DND-41 (cell line): ENCODE measurements around the gene SLC24A4.
A peak's percentile ranks its signal among the peaks of the same experiment; 100 is the strongest.

Experiments used
- ATAC-seq: fragments of 200-7000 bp; cut with Tn5 transposase; 3 replicates; pipeline ENCODE4 v1.9.1; 2021; ENCODE audit warnings: low read depth; ENCODE audit not compliant: insufficient read depth
- DNase-seq: peaks from one replicate; pipeline ENCODE4 v3.0.0-alpha.2; 2020
- H2AFZ ChIP-seq: 2 replicates; pipeline ENCODE4 v1.6.0; 2012; ENCODE audit warnings: low read depth, low read length
- H3K27ac ChIP-seq: 2 replicates; pipeline ENCODE4 v1.5.1; 2012; ENCODE audit warnings: low read length, inconsistent platforms
- H3K27me3 ChIP-seq: fragments of 200-600 bp; sonication (generic); 2 replicates; pipeline ENCODE4 v1.6.0; 2012; ENCODE audit warnings: low read length, mild to moderate bottlenecking, inconsistent platforms; ENCODE audit not compliant: insufficient read depth, poor library complexity
- H3K36me3 ChIP-seq: 2 replicates; pipeline ENCODE4 v1.5.1; 2012; ENCODE audit warnings: low read length, inconsistent platforms; ENCODE audit not compliant: insufficient read depth
- H3K4me1 ChIP-seq: 2 replicates; pipeline ENCODE4 v1.5.1; 2012; ENCODE audit warnings: mild to moderate bottlenecking, low read length; ENCODE audit not compliant: insufficient read depth
- H3K4me2 ChIP-seq: 2 replicates; pipeline ENCODE4 v1.6.0; 2012; ENCODE audit warnings: mild to moderate bottlenecking, moderate library complexity, low read length, inconsistent platforms; ENCODE audit not compliant: insufficient read depth
- H3K4me3 ChIP-seq, 2 experiments: fragments of 200-600 bp in 1 of 2; shearing (Covaris generic) in 1 of 2; 2 replicates each; pipeline ENCODE4 v1.5.1; 2012 to 2016; ENCODE audit warnings: inconsistent platforms in 2 of 2, low read length in 2 of 2, mild to moderate bottlenecking in 2 of 2, low read depth in 1 of 2, moderate library complexity in 1 of 2
- H3K79me2 ChIP-seq: 2 replicates; pipeline ENCODE4 v1.6.0; 2012; ENCODE audit warnings: low read length, inconsistent platforms; ENCODE audit not compliant: insufficient read depth
- H3K9ac ChIP-seq: 2 replicates; pipeline ENCODE4 v1.6.0; 2012; ENCODE audit warnings: low read depth, mild to moderate bottlenecking, inconsistent platforms, low read length, moderate library complexity
- H3K9me3 ChIP-seq: 2 replicates; pipeline ENCODE4 v1.5.1; 2012; ENCODE audit warnings: low read length, moderate library complexity, mild to moderate bottlenecking, inconsistent platforms; ENCODE audit not compliant: insufficient read depth, severe bottlenecking
- H4K20me1 ChIP-seq: 2 replicates; pipeline ENCODE4 v1.6.0; 2012; ENCODE audit warnings: low read length; ENCODE audit not compliant: insufficient read depth
- CTCF ChIP-seq: IDR thresholded peaks from 2 replicates; pipeline ENCODE4 v1.5.1; 2012; ENCODE audit warnings: borderline replicate concordance, low read length, moderate library complexity, mild to moderate bottlenecking; ENCODE audit not compliant: poor library complexity, severe bottlenecking; ENCODE audit errors: extremely low read depth
- EZH2 ChIP-seq: IDR thresholded peaks from 3 replicates; pipeline ENCODE4 v1.6.1; 2012; ENCODE audit warnings: borderline replicate concordance, low read depth, mild to moderate bottlenecking, moderate library complexity, low read length, inconsistent platforms; ENCODE audit not compliant: severe bottlenecking

SLC24A4 gene

GRCh38 chr14:92510972-92511371 lies 188.0 kb downstream of the SLC24A4 start:
- DNase-seq (no peak), ATAC-seq (no peak)
- Histone ChIP-seq H3K27ac (no peak overlapping the region), H3K4me2 (no peak overlapping the region), H3K4me1 (no peaks in the 10 kb centered on the region), H3K9me3 (no peaks in the 10 kb centered on the region), H3K4me3 (no peak overlapping the region), H3K9ac (no peak overlapping the region), H3K79me2 (no peaks in the 10 kb centered on the region), H4K20me1 (no peaks in the 10 kb centered on the region), H2AFZ (no peak overlapping the region), H3K27me3 (no peaks in the 10 kb centered on the region), H3K36me3 (no peaks in the 10 kb centered on the region)
- no peak for TF ChIP-seq EZH2
- TF ChIP-seq CTCF = peak; percentile 12

- ATAC-seq = no peak
- H3K79me2 ChIP-seq = no peaks in the 10 kb centered on the region
- TF ChIP-seq EZH2 (no peak), CTCF (no peak)
- H4K20me1 ChIP-seq = no peaks in the 10 kb centered on the region
- no peak overlapping the region for H3K9ac ChIP-seq
- no peak overlapping the region for H2AFZ ChIP-seq
- no peaks in the 10 kb centered on the region for H3K4me1 ChIP-seq
- H3K9me3 ChIP-seq = no peaks in the 10 kb centered on the region
- H3K4me3 ChIP-seq = no peak overlapping the region
- H3K4me2 ChIP-seq = no peak overlapping the region
- no peak for DNase-seq
- no peaks in the 10 kb centered on the region for H3K36me3 ChIP-seq
- no peaks in the 10 kb centered on the region for H3K27me3 ChIP-seq
- H3K27ac ChIP-seq = no peak overlapping the region
Measured at GRCh38 chr14:92511453-92512238, 188.7 kb downstream of the SLC24A4 start.

- TF ChIP-seq EZH2 = no peak
- TF ChIP-seq CTCF = no peak
- Histone ChIP-seq H2AFZ (no peak overlapping the region), H3K27me3 (no peaks in the 10 kb centered on the region), H4K20me1 (no peaks in the 10 kb centered on the region), H3K4me2 (no peak overlapping the region), H3K36me3 (no peaks in the 10 kb centered on the region), H3K79me2 (no peaks in the 10 kb centered on the region), H3K9me3 (no peaks in the 10 kb centered on the region), H3K9ac (no peak overlapping the region), H3K4me3 (no peak overlapping the region), H3K27ac (no peak overlapping the region), H3K4me1 (no peaks in the 10 kb centered on the region)
- DNase-seq (no peak), ATAC-seq (no peak)
Measured at GRCh38 chr14:92512807-92513203, 189.8 kb downstream of the SLC24A4 start.
